Psoas muscle (tissue), 8 donors: ENCODE measurements around the gene GREB1L. TPM values are rescaled to one million over a fixed set of nuclear protein-coding genes. Genes with fewer than 3 reads are reported as not detected.
"Not testable (repeated sequence)": the region's sequence is repeated elsewhere in the genome, so short reads cannot be mapped to it uniquely, and the experiment has no call there.

Source experiments
- ATAC-seq, 4 donors: fragments of 200-7000 bp; cut with Tn5 transposase; one replicate each; pipeline ENCODE4 v1.9.1; 2020; ENCODE audit warnings: moderate library complexity in 3 of 4, mild to moderate bottlenecking in 2 of 4
- DNase-seq, 2 donors: peaks; one replicate each; pipeline ENCODE4 v3.0.0-alpha.2; 2020
- H3K27ac ChIP-seq: fragments of 200-600 bp; one replicate; pipeline ENCODE4 v1.8.0; 2022
- H3K27me3 ChIP-seq, 3 donors: fragments of 200-600 bp in 1 of 3; one replicate each; pipeline versions ENCODE4 v1.6.1 to v1.8.0; 2013 to 2022; ENCODE audit warnings: low read length in 2 of 3, mild to moderate bottlenecking in 2 of 3, moderate library complexity in 1 of 3; ENCODE audit not compliant: insufficient read depth in 3 of 3
- H3K36me3 ChIP-seq, 2 donors: fragments of 200-600 bp in 1 of 2; one replicate each; pipeline versions ENCODE4 v1.6.1 to v1.8.0; 2013 to 2022; ENCODE audit warnings: low read depth in 1 of 2, mild to moderate bottlenecking in 1 of 2, moderate library complexity in 1 of 2; ENCODE audit not compliant: insufficient read depth in 1 of 2
- H3K4me1 ChIP-seq: fragments of 200-600 bp; one replicate; pipeline ENCODE4 v1.8.0; 2022
- H3K4me3 ChIP-seq: fragments of 200-600 bp; one replicate; pipeline ENCODE4 v1.8.0; 2022; ENCODE audit warnings: mild to moderate bottlenecking
- H3K9me3 ChIP-seq: fragments of 200-600 bp; one replicate; pipeline ENCODE4 v1.8.0; 2022
- CTCF ChIP-seq: fragments of 200-600 bp; IDR thresholded peaks from one replicate; pipeline ENCODE4 v1.8.0; 2022; ENCODE audit warnings: antibody characterized with exemption
- WGBS, 3 donors: extraction: QIAGEN DNeasy Blood & Tissue Kit; methylation state at CpG; one replicate each; pipeline versions ENCODE4 v1.1.6 to v1.1.7; 2013; 5-methylcytosine and 5-hydroxymethylcytosine counted together
- intact Hi-C, 2 donors: fragments of 100-400 bp; cut with DNase I; formaldehyde crosslinking; loops; one replicate each; pipeline versions ENCODE4 v1.11.0 to v1.14.2; 2022
- polyA plus RNA-seq, 3 donors: library from polyadenylated mRNA; stranded (reverse); fragments of 200-250 nt; gene quantifications; one replicate each; pipeline ENCODE4 v1.2.3, GENCODE V29; 2013
- total RNA-seq, 4 donors: library from RNA; stranded (reverse); fragmentation: NEBNext Ultra II Directional in 2 of 4; extraction: Animal tissue kit (Norgen Biotek cat#: 25700) in 2 of 4; gene quantifications; one replicate each; pipeline versions ENCODE4 v1.2.1 to v1.2.4, GENCODE V29; 2021 to 2023
- donor health status: healthy with polysubstance abuse.
- donor health status: DM: no; HTN: no; CAD: no; lungs with moderate emphysema.
- donor health status: Bipolar disorder and iron deficiency.
- donor health status: healthy.
- donor health status: DM: yes; HTN: yes; CAD: no.
- donor health status: DM: no; HTN: no; CAD: no.
- donor health status: DM: no; HTN: no; CAD: no.
- donor health status: DM: yes; HTN: yes; CAD: no.

Gene GREB1L
- total and polyA plus RNA-seq, 7 donors, result 0.59 to 11.3 (median 8.9) TPM

GRCh38 chr18:21307578-21307977, 65.5 kb downstream of the GREB1L start:
- TF ChIP-seq CTCF, result no peak
- H3K36me3 ChIP-seq, result no peaks in the 10 kb centered on the region
- H3K4me1 ChIP-seq, result no peaks in the 10 kb centered on the region
- H3K9me3 ChIP-seq, result no peaks in the 10 kb centered on the region
- 42 to 51% (median 47%) methylated on average over 7 of the region's 7 CpGs for WGBS, 3 donors
- DNase-seq, result no peak
- no peaks in the 10 kb centered on the region for H3K27me3 ChIP-seq
- no peak overlapping the region for H3K27ac ChIP-seq
- intact Hi-C loops, result no loop called here
- ATAC-seq, result no peak
- H3K4me3 ChIP-seq, result no peak overlapping the region

- Histone ChIP-seq H3K27ac (no peak overlapping the region), H3K4me1 (no peaks in the 10 kb centered on the region), H3K36me3 (no peaks in the 10 kb centered on the region), H3K4me3 (no peak overlapping the region), H3K9me3 (no peaks in the 10 kb centered on the region), H3K27me3 (peaks cover 0 to 1% (median 0%) of the 10 kb centered on the region in 3 donors)
- no peak for TF ChIP-seq CTCF
- 67 to 76% (median 73%) methylated on average over 5 of the region's 5 CpGs for WGBS, 3 donors
- DNase-seq, result no peak
- ATAC-seq, result no peak
- intact Hi-C loops, result no loop called here
These were observed 67.2 kb downstream of the GREB1L start for GRCh38 chr18:21309248-21309647.

DNA sequence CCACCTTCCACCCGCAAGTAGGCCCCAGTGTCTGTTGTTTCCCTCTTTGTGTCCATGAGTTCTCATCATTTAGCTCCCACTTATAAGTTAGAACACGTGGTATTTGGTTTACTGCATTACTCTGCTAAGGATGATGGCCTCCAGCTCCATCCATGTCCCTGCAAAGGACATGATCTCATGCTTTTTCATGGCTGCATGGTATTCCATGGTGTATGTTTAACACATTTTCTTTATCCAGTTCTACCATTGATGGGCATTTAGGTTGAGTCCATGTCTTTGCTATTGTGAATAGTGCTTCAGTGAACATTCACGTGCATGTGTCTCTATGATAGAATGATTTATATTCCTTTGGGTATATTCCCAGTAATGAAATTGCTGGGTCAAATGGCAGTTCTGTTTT, 69.9 kb downstream of the GREB1L start:
- not testable (repeated sequence) for H3K4me3 ChIP-seq, H3K27ac ChIP-seq, ATAC-seq, H3K36me3 ChIP-seq, DNase-seq, H3K27me3 ChIP-seq, H3K9me3 ChIP-seq, H3K4me1 ChIP-seq
- 60 to 76% (median 64%) methylated on average over 3 of the region's 3 CpGs for WGBS, 3 donors
- intact Hi-C loops, result loop anchor here (10.0 kb wide), 2 partner anchors 53 to 97 kb away; no protein-coding TSS in a partner anchor

GRCh38 chr18:21313576-21313975, 71.5 kb downstream of the GREB1L start:
- no peaks in the 10 kb centered on the region for H3K9me3 ChIP-seq
- ATAC-seq, result no peak
- H3K4me3 ChIP-seq, result no peak overlapping the region
- H3K4me1 ChIP-seq, result no peaks in the 10 kb centered on the region
- 76 to 97% (median 86%) methylated on average over 1 of the region's 1 CpG for WGBS, 3 donors
- DNase-seq, result no peak
- peaks cover 0 to 1% (median 0%) of the 10 kb centered on the region in 3 donors for H3K27me3 ChIP-seq
- no peaks in the 10 kb centered on the region for H3K36me3 ChIP-seq
- H3K27ac ChIP-seq, result no peak overlapping the region
- no peak for TF ChIP-seq CTCF
- intact Hi-C loops, result loop anchor here (10.0 kb wide), 2 partner anchors 51 to 99 kb away; no protein-coding TSS in a partner anchor

DNA sequence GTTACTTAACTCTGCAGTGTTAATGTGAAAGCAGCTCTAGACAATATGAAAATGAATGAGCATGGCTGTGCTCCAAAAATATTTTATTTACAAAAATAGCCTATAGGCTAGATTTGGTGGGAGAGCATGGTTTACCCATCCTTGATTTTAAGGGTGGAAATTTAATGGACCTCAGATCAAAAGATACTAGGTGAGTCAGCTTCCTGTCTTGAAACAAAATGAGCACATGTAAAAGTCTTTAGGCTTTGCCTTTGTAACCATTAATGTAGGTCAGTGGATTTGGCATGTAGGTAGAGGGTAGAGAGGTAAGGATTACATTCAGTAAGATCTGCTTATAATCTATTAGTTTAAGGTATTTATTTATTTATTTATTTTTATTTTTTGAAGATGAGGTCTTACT, 72.7 kb downstream of the GREB1L start:
- intact Hi-C loops, result loop anchor here (10.0 kb wide), 2 partner anchors 50 to 100 kb away; no protein-coding TSS in a partner anchor
- no peak overlapping the region for H3K27ac ChIP-seq
- no peak for TF ChIP-seq CTCF
- no peaks in the 10 kb centered on the region for H3K4me1 ChIP-seq
- ATAC-seq (no peak), DNase-seq (no peak)
- H3K27me3 ChIP-seq, result peaks cover 0 to 1% (median 0%) of the 10 kb centered on the region in 3 donors
- no peak overlapping the region for H3K4me3 ChIP-seq
- no peaks in the 10 kb centered on the region for H3K36me3 ChIP-seq
- no peaks in the 10 kb centered on the region for H3K9me3 ChIP-seq

- H3K36me3 ChIP-seq, H3K4me1 ChIP-seq, H3K27ac ChIP-seq, ATAC-seq, H3K9me3 ChIP-seq, H3K4me3 ChIP-seq, DNase-seq, H3K27me3 ChIP-seq: not testable (repeated sequence)
- 89 to 93% (median 91%) methylated on average over 5 of the region's 5 CpGs for WGBS, 3 donors
- intact Hi-C loops, result loop anchor here (10.0 kb wide), 2 partner anchors 50 to 100 kb away; no protein-coding TSS in a partner anchor
These were observed 73.1 kb downstream of the GREB1L start for GRCh38 chr18:21315126-21315525.
